Tongue (tissue), 2 donors: ENCODE data around the gene GMCL2. TPM values are rescaled to one million over a fixed set of nuclear protein-coding genes. Genes with fewer than 3 reads are reported as not detected.
A peak's percentile ranks its signal among the peaks of the same experiment; 100 is the strongest.

Experiments
- DNase-seq: peaks from one replicate; pipeline ENCODE4 v3.0.0-alpha.2; 2015
- total RNA-seq: library from RNA; depleted of rRNA; stranded (reverse); fragments of >200 nt; gene quantifications from one replicate; pipeline ENCODE4 v1.2.3, GENCODE V29; 2014

The GMCL2 gene
- total RNA-seq, 1 donor from 2014 or later: not detected

DNA sequence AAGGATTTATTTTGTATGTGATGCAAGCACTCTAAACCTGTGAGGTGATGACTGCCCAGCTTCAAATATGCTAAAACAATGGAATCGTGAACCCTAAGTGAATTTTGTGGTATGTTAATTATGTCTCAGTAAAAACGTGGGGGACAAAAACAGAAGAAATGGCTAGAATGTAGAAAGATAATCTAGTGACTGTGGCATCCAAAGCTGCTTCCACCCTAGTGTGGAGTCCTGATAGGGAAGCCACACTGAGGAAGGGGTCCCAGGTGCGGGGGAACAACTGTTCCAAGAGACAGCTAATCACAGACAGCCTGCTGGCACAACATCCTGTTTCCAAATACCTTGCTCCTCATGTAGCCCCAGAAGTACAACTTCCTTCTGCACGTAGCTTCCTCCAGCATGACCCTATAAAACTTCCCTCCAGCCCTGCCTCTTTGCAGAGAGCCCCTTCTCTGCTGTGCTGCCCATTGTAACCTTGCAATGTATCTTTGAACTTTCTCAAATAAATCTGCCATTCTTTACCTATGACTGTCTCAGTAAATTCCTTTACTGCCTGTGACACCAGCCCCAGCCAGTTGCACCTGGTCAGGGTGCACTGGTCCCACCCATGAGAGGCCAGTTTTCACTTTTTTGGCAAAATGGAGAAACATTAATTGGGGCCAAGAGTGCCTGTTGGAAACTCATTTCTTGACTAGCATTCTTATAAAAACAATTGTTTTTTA, 4.9 kb downstream of the GMCL2 start:
- DNase-seq: no peak

DNA sequence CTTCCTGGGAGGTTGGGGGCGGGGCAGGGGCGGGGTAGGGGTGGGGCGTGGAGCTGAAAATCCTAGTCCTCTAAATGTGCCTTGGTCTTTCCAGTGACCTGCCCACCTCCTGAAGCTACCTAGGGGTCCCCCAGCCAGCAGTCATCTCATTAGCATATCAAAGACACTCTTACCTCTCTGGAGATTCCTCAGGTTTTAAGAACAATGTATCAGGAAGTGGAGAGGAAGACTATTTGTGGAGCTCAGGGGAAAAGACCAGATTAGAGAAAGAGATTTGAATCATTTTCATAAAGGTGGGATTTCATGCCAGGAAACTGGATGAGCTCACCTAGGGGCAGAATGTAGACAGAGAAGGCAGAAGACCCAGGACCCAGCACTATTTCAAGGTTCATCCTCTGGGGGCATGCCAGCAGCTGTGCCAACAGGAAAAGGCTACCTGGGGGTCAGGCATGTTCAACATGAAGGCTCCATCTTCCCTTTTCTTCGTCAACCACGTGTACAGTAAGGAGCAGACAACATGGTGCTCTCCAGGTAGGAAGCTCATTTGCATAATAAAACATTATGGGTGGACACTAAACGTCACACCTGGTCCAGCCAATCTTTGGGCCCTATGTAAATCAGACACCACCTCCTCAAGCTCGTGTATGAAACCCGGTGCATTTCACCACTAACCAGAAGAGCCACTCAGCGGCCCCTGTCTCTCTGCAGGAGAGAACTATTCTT, 6.9 kb downstream of the GMCL2 start:
- no peak for DNase-seq

DNA sequence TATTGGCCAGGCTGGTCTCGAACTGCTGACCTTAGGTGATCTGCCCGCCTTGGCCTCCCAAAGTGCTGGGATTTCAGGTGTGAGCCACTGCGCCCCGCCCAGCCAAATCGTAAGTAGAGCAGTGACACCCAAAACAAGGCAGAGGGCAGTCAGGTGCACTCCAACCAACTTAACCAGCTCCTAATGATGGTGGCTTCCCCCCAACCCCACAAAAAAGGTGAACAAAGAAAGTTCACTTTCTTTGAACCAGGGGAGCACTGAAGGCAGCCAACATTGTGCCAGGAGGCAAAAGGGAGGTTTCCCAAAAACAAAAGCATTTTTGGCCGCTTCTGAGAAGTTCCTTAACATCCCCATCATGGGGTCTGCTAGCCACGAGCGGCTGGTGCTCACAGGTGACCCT, 9.6 kb downstream of the GMCL2 start:
- no peak for DNase-seq

GRCh38 chr5:178176791-178177190, 10.4 kb downstream of the GMCL2 start:
- DNase-seq: no peak

- no peak for DNase-seq
Measured at GRCh38 chr5:178174456-178174855, 12.7 kb downstream of the GMCL2 start.

- no peak for DNase-seq
Measured at GRCh38 chr5:178170455-178170854, 16.7 kb downstream of the GMCL2 start.

DNA sequence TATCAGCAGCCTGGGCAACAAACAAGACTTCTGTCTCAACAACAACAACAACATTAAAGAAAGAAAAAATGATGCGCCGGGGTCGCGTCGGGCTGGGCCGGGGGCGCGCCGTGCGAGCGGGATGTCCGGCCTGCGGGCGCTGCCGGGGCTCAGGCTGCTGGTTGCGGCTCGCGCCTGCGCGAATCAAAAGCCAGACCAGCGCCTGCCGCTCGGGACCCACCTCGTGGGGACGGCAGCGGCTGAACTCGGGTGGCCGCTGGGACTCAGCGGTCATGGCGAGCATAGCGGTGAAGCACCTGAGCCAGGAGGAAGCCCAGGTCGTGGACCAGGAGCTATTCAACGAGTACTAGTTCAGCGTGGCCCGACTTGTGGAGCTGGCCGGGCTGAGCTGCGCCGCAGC, 21.6 kb downstream of the GMCL2 start:
- DNase-seq: no peak

DNA sequence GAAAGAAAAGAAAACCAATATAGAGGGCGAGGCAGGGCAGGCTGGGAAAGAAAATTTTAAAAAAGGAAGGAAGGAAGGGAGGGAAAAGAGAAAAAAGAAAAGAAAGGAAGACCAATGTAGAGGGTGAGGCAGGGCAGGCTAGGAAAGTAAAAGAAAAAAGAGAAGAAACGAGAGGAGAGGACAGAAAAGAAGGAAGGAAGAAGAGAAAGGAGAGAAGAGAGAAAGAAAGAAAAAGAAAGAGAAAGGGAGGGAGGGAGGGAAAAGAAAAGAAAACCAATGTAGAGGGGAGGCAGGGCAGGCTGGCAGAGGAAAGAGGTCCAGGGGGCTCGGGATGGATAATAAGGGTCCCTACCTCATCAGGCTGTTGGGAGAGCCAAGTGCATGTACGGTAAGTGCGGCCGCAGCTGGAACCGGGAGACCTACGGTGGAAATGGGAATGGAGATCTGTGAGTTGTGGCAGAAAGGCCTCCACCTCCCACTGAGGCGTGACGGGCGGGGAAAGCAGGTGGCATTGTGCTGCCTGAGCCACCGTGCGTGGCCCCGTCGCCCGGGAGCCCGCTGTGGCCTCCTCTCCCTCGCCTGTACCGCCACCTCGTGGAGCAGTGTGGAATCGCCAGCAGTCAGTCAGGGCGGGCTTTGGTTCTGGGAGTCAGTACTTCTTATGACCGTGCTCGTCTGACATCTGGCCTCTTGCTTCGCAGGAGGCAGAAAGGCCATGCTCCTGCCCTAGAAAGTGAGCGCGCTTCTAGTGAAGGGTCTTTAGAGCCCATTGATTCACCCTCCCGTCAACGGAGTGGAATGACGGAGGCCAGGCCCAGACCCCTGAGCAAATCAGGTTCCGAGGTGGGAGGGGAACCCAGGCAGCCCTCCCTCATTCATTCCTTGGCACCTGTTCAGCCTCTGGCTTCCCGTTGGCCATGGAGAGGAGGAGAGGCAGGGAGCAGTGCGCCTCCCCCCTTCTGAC, 23.1 kb downstream of the GMCL2 start:
- DNase-seq: peak; percentile 92

- DNase-seq: no peak
Measured at GRCh38 chr5:178162481-178162880, 24.7 kb downstream of the GMCL2 start.

DNA sequence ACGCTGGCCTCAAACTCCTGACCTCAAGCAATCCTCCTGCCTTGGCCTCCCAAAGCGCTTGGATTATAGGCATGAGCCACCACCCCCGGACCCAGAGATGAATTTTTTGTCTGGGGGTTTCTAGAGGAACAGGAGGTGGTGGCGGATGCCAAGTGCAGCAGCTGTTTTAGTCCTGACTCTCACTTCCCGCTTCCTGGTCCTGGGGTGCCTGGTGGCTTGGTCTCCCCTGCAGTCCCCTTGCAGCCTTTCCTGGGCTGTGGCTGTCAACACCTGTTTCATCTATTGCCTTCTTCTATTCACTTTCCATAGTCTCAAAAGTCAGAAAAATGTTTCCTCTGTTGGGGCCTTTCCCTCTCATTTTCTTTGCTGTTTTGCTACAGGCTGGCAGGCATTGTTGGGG, 27.0 kb downstream of the GMCL2 start:
- DNase-seq: no peak

GRCh38 chr5:178155065-178155464, 32.1 kb downstream of the GMCL2 start:
- DNase-seq: no peak

DNA sequence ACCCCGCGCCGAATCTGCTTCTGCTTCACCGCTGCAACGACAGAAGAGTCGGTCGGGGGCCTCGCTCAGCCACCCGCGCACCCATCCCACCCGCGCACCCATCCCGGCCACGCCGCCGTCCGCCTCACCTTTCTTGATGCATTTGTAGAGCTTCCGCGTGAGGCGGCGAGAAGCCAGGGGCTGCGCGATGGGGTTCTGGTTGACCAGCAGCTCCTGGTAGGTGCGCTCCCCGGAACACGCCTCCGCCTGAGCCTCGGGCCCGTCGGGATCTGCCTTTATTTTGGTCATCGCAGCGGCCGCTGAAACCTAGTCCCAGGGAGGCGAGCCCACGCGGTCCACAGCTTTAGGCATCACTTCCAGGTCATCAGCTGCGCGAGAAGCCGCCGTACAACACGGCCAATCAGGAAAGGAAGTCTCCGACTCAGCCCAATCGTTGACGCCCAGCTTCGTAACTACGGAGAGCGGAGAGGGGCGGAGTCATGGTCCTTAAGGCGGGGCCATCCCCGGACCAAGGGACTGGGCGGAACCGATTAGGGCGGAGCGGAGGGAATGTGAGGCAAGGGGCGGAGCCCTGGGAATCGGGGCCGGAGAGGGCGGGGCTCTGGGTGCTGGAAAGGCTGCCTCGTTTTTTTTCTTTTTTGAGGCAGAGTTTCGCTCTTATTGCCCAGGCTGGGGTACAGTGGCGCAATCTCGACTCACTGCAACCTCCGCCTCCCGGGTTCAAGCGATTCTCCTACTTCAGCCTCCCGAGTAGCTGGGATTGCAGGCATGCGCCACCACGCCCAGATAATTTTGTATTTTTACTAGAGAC, 33.4 kb downstream of the GMCL2 start, which contains the start of gene NHP2:
Gene NHP2 (minus strand): TSS at position 356 of the 811 bp plus-strand sequence. CDS start 68 bp downstream, at position 288.
- DNase-seq: peak; percentile 100

- DNase-seq: no peak
Measured at GRCh38 chr5:178152491-178153444, 34.4 kb downstream of the GMCL2 start.

GRCh38 chr5:178150977-178151734, 36.0 kb downstream of the GMCL2 start:
- no peak for DNase-seq

DNA sequence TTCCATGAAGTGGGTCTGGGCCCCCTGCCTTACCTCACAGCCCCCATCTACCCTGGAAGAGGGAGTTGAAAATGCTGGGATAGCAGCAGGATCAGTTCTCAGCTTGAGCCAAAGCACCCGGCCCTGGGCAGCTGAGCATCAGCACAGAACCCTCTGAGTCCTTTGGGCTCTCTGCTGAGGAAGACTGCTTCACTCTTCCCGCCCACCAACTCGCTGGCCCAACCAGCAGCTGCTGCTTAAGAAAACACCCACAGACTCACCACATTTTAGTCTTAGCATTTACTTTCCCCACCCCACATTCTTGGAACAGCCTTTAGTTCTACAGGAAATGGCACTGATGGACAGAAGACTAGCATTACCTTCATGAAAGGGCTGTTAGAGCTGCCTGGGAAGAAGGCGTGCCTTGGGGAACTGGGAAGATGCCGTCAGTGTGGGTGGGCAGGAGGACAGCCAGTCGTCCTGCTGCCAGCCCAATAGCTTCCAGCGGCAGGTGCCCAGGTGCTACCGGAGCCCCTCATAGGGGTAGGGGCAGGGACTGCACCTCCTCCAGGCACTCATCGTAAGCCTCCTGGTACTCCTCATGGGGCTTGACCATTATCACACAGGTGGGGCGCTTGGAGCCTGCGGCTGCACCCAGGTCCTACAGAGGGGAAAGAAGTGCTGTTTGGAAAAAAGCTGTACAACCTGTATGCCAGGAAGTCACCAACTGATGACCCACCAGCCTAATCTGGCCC, 37.8 kb downstream of the GMCL2 start:
- no peak for DNase-seq

- no peak for DNase-seq
Measured at GRCh38 chr5:178147406-178147805, 39.8 kb downstream of the GMCL2 start.

DNA sequence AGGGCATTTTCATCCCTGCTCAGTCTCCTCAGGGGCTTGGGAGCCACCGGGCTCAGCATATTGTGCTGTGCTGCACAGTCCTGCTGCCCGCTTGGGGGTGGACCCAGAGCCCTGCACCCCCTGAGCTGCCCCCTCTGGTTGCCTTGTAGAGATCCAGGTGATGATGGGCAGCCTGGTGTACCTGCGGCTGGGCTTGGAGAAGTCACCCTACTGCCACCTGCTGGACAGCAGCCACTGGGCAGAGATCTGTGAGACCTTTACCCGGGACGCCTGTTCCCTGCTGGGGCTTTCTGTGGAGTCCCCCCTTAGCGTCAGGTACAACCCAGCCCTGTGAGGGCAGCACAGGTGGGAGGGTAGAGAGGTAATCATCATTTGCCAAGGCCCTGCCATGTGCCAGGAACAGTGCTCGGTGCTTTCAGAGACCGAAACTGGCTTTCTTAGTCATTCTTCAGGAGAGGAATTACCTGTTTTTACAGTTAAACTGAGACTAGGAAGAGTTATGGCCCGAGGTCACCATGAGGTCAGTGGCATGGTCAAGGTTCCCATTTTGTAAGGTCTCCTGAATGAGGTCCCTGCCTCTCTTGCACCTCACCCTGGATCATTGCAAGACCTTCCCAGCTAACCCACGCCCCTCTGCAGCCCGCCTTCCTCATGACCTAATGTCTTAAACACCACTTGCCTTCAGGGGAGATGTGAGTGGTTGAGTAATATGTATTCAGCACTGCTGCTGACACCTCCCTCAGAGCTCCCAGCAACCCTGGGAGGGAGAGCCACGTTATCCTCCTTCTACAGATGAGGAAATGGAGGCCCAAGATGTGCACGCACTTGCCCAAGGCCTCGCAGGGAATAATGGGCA, 41.0 kb downstream of the GMCL2 start:
- DNase-seq: peak; percentile 73

- peak; percentile 96 for DNase-seq
Measured at GRCh38 chr5:178143901-178144300, 43.3 kb downstream of the GMCL2 start.
